Measurements from ENCODE around the gene PRPF19.

DNA sequence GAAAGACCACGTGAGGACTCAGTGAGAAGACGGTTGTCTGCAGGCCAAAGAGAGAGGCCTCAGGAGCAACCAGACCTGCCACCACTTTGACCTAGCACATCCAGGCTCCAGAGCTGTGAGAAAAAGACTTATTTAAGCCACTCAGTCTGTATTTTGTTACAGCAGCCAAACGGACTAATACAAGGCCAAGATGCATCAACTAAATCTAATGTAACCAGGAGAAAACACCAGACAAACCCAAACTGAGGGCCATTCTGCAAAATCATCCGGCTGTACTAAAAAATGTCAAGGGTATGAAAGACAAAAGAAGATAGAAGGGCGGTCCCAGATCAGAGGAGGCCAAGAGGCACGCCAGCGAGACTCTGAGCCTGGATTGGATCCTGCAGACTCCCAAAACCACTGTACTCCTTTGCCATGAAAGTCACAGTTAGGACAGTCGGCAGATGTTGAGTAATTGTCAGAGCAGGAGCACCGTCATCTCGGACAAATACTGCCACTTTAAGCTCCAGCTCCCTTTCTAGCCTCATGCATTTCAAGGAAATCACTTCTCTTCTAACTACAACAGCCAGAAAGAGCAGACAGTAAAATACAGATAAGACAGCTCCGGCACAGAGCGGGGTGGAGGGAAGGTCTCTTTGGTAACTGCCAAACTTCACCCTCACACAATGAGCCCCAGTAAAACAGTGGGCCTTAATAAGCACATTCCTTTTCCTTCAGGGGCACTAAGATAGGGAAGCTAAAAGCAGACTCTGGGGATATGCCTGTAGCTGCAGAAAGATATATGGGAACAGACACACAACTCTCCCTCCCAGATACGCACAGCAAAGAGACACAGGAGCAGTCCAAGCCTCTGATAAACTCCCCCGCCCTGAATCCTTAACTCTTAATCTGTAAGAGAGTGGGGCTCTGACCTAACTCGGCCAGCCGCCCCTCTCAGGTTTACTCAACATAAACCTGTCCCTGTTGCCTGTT lies 42.5 kb downstream of the PRPF19 start:
- no peak for TF ChIP-seq EZH2phosphoT487 (IDR thresholded peaks at IDR 0.05; ENCODE audit: borderline replicate concordance, low read depth, low read length)
- TF ChIP-seq, protein P1, sequence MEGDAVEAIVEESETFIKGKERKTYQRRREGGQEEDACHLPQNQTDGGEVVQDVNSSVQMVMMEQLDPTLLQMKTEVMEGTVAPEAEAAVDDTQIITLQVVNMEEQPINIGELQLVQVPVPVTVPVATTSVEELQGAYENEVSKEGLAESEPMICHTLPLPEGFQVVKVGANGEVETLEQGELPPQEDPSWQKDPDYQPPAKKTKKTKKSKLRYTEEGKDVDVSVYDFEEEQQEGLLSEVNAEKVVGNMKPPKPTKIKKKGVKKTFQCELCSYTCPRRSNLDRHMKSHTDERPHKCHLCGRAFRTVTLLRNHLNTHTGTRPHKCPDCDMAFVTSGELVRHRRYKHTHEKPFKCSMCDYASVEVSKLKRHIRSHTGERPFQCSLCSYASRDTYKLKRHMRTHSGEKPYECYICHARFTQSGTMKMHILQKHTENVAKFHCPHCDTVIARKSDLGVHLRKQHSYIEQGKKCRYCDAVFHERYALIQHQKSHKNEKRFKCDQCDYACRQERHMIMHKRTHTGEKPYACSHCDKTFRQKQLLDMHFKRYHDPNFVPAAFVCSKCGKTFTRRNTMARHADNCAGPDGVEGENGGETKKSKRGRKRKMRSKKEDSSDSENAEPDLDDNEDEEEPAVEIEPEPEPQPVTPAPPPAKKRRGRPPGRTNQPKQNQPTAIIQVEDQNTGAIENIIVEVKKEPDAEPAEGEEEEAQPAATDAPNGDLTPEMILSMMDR (conservative IDR thresholded peaks at IDR 0.05; ENCODE audit: low read length): no peak

All from OCI-LY7 (cell line).